AG09309 (cell line): ENCODE measurements around the gene TECPR1.

ENCODE experiments used
- DNase-seq: peaks from one replicate; pipeline ENCODE4 v3.0.0-alpha.2; 2010; ENCODE audit warnings: low read depth
- H3K4me3 ChIP-seq: 2 replicates; pipeline ENCODE4 v1.5.1; 2011; ENCODE audit warnings: mild to moderate bottlenecking, low read depth, low read length, moderate library complexity; ENCODE audit not compliant: control insufficient read depth
- CTCF ChIP-seq: IDR thresholded peaks from 2 replicates; pipeline ENCODE4 v1.5.1; 2011; ENCODE audit warnings: mild to moderate bottlenecking, low read depth, low read length, inconsistent platforms; ENCODE audit not compliant: insufficient read depth, control insufficient read depth; ENCODE audit errors: missing control alignments

The TECPR1 gene

DNA sequence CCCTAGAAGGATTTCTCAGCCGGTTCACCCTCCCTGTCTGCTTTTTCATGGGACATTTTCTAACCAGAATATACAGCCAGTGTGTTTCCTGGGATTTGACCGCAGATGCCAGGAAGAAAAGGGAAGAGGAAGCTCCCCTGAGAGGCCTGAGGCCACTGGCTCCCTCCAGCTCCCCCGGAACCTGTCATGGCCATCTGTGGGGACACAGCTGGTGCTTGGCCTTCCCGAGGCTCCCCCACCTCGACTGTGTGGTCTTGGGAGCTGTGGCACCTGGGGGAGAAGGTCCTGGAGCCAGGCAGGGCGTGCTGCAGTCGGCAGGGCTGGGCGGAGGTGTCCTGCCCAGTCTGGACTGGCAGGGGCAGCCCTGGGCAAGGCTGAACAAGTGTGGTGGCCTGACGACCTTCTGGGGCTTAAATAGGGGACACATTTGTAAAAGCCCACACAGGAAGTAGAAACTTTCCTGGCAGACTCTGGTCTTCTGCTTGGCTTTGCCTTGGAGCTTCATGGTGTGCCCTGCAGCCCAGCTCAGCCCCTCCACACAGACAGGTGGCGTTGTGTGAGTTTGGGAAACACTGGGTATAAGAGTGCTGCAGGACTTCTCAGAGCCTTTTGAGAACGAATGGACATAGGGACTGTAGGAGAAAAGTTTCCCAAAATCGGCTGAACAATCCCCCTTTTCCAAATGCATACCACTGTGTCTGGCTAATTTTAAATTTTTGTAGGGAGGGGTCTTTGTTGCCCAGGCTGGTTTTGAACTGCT, 36.2 kb upstream of the TECPR1 start:
- TF ChIP-seq CTCF: no peak
- no peak for DNase-seq
- no peak overlapping the region for H3K4me3 ChIP-seq

- H3K4me3 ChIP-seq: no peak overlapping the region
- no peak for TF ChIP-seq CTCF
- DNase-seq: no peak
Observed at GRCh38 chr7:98287486-98287959, 35.5 kb upstream of the TECPR1 start.

DNA sequence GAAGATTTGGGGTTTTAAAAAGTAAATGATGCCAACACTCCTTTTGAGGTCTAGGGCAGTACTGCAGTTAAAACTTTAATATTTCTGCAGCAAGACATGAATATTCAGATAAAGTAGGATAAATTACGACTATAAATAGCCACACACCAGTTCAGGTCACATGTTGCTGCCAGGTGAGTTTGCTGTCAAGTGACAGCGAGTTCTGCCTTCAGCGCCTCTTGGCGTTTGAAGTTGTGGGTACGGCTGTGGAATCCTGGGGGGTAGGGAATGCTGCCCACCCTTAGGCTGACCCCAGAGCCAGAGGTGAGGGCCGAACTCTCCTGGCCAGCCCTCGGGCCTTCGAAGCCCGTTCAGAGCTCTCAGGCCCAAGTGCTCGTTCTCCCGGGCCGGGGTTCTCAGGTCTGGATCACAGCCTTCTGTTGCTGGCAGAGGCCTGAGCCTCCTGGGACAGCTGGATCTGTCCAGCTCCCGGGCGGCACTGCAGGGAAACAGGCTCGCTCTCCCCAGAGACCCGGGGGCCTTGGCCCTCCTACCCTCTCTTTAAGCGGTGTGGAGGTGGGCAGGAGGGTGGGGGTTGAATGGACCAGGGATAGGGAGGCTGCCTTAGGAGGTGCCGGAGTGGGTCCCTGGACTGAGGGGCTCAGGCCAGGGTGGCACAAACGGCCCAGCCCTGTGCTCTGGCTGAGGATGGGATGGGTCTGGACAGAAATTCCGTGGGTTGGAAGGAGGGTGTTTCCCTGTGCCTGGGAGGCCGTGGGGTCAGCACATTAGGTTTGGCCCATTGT, 34.9 kb upstream of the TECPR1 start:
- TF ChIP-seq CTCF: no peak
- no peak overlapping the region for H3K4me3 ChIP-seq

DNA sequence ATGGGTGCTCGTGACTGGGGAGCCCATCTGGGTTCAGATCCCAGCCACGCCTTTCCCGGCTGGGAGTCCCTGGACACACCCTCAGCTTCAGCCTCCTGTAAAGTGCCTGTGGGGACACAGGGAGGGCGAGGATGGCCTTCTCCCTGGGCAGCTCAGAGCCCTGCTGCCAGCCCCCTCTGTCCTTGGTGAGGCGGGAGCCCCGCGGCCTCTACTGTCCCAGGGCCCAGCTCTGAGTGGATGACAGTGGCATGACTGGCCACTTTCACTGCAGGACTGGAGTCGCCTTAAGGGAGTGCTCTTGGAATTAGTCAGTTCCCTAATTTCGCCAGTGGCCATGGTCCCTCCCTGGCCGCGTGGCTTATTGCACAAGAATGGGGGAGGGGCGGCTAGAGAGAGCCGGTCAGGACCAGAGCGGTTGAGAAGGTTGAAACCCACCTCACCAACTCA, 34.1 kb upstream of the TECPR1 start:
- DNase-seq: no peak
- peak overlapping the region; percentile 97 for H3K4me3 ChIP-seq
- TF ChIP-seq CTCF: no peak

More for the DNA sequence above, 34.9 kb upstream of the TECPR1 start:
- no peak for DNase-seq

- no peak for TF ChIP-seq CTCF
- peak overlapping the region; percentile 97 for H3K4me3 ChIP-seq
- DNase-seq: no peak
Observed at GRCh38 chr7:98285157-98286092, 33.4 kb upstream of the TECPR1 start.
